ENCODE measurements around the gene KRTAP12-1.

KRTAP12-1 gene

GRCh38 chr21:44677881-44678280 lies 4.1 kb downstream of the KRTAP12-1 start:
- peaks cover 8% of the 10 kb centered on the region for H3K27me3 ChIP-seq (ENCODE audit: insufficient read depth, poor library complexity, severe bottlenecking)
- no peak overlapping the region for H3K4me3 ChIP-seq (replicated peaks; ENCODE audit: insufficient read depth, low read length)
- H3K27ac ChIP-seq (replicated peaks) = no peak overlapping the region
- no peak for DNase-seq (ENCODE audit: low read depth in 1 of 2, low spot score in 1 of 2)
- TF ChIP-seq SPI1 (IDR thresholded peaks at IDR 0.05; ENCODE audit: borderline replicate concordance, low read depth) (no peak), GABPA (IDR thresholded peaks at IDR 0.05; ENCODE audit: low read depth) (no peak), CTCF (IDR thresholded peaks at IDR 0.05; ENCODE audit: insufficient read depth, low read length) (no peak), POLR2AphosphoS5 (IDR thresholded peaks at IDR 0.05; ENCODE audit: low read depth) (no peak)
- TF ChIP-seq, protein P1, sequence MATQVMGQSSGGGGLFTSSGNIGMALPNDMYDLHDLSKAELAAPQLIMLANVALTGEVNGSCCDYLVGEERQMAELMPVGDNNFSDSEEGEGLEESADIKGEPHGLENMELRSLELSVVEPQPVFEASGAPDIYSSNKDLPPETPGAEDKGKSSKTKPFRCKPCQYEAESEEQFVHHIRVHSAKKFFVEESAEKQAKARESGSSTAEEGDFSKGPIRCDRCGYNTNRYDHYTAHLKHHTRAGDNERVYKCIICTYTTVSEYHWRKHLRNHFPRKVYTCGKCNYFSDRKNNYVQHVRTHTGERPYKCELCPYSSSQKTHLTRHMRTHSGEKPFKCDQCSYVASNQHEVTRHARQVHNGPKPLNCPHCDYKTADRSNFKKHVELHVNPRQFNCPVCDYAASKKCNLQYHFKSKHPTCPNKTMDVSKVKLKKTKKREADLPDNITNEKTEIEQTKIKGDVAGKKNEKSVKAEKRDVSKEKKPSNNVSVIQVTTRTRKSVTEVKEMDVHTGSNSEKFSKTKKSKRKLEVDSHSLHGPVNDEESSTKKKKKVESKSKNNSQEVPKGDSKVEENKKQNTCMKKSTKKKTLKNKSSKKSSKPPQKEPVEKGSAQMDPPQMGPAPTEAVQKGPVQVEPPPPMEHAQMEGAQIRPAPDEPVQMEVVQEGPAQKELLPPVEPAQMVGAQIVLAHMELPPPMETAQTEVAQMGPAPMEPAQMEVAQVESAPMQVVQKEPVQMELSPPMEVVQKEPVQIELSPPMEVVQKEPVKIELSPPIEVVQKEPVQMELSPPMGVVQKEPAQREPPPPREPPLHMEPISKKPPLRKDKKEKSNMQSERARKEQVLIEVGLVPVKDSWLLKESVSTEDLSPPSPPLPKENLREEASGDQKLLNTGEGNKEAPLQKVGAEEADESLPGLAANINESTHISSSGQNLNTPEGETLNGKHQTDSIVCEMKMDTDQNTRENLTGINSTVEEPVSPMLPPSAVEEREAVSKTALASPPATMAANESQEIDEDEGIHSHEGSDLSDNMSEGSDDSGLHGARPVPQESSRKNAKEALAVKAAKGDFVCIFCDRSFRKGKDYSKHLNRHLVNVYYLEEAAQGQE (IDR thresholded peaks at IDR 0.05; ENCODE audit: insufficient replicate concordance, low read depth) = no peak

DNA sequence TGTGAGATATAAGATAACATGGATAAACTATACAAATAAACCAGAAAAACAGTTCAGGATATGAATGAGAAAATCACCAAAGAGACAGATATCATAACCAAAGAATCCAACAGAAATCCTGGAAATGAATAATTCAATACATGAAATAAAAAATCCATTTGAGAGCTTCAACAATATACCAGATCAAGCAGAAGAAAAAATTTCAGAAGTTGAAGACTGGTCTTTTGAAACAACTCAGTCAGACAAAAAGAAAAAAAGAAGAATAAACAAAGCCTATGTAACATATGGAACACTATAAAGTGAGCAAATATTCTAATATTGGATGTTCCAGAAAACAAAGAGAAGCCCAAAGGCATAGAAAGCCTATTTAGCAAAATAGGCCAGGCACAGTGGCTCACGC lies 10.1 kb downstream of the KRTAP12-1 start:
- DNase-seq (ENCODE audit: low read depth in 1 of 2, low spot score in 1 of 2) = no peak
- TF ChIP-seq SPI1 (IDR thresholded peaks at IDR 0.05; ENCODE audit: borderline replicate concordance, low read depth) (no peak), POLR2AphosphoS5 (IDR thresholded peaks at IDR 0.05; ENCODE audit: low read depth) (no peak), CTCF (IDR thresholded peaks at IDR 0.05; ENCODE audit: insufficient read depth, low read length) (no peak), GABPA (IDR thresholded peaks at IDR 0.05; ENCODE audit: low read depth) (no peak)
- TF ChIP-seq, protein P1 (IDR thresholded peaks at IDR 0.05; ENCODE audit: insufficient replicate concordance, low read depth) = no peak
- H3K4me3 ChIP-seq (replicated peaks; ENCODE audit: insufficient read depth, low read length) = no peak overlapping the region
- H3K27ac ChIP-seq (replicated peaks) = no peak overlapping the region
- H3K27me3 ChIP-seq (ENCODE audit: insufficient read depth, poor library complexity, severe bottlenecking) = peaks cover 2% of the 10 kb centered on the region

GRCh38 chr21:44670642-44671432 lies 11.1 kb downstream of the KRTAP12-1 start:
- Histone ChIP-seq H3K27ac (replicated peaks) (no peak overlapping the region), H3K4me3 (replicated peaks; ENCODE audit: insufficient read depth, low read length) (no peak overlapping the region), H3K27me3 (ENCODE audit: insufficient read depth, poor library complexity, severe bottlenecking) (peaks cover 2% of the 10 kb centered on the region)
- TF ChIP-seq SPI1 (IDR thresholded peaks at IDR 0.05; ENCODE audit: borderline replicate concordance, low read depth) (no peak), POLR2AphosphoS5 (IDR thresholded peaks at IDR 0.05; ENCODE audit: low read depth) (no peak), CTCF (IDR thresholded peaks at IDR 0.05; ENCODE audit: insufficient read depth, low read length) (no peak), GABPA (IDR thresholded peaks at IDR 0.05; ENCODE audit: low read depth) (no peak)
- TF ChIP-seq, protein P1 (IDR thresholded peaks at IDR 0.05; ENCODE audit: insufficient replicate concordance, low read depth) = no peak
- no peak for DNase-seq (ENCODE audit: low read depth in 1 of 2, low spot score in 1 of 2)

Measured in HL-60 (cell line).